Measurements from ENCODE around the gene NAT10. TPM values are rescaled to one million over a fixed set of nuclear protein-coding genes. Genes with fewer than 3 reads are reported as not detected.
A peak's percentile ranks its signal among the peaks of the same experiment; 100 is the strongest.
"Not testable (repeated sequence)": the region's sequence is repeated elsewhere in the genome, so short reads cannot be mapped to it uniquely, and the experiment has no call there.

Gene NAT10
- total and polyA plus RNA-seq, 4 experiments from 2014 or later, result 28.0 to 81.5 (median 61.4) TPM

- no peaks in the 10 kb centered on the region for H3K27me3 ChIP-seq (ENCODE audit: insufficient read depth, low read length)
- H3K4me1 ChIP-seq (ENCODE audit: insufficient read depth, low read length), result peaks cover 33% of the 10 kb centered on the region
- peak overlapping the region in 1 of 8 donors; percentile 54 for H3K4me3 Mint-ChIP-seq
- peaks cover 45 to 77% of the 10 kb centered on the region in 2 donors for H3K36me3 Mint-ChIP-seq
- intact Hi-C loops (cut with micrococcal nuclease), result loop anchor here (2.0 kb wide), 1 partner anchor 18 kb away; no protein-coding TSS in a partner anchor
- no peak overlapping the region for H3K27ac ChIP-seq (ENCODE audit: low read depth, low read length)
- peak overlapping the region in 6 of 7 donors; percentile 1 to 68 (median 43) for H3K27ac Mint-ChIP-seq
- H3K4me1 Mint-ChIP-seq, result peaks cover 21 to 54% (median 37%) of the 10 kb centered on the region in 4 donors
- peaks cover 57% of the 10 kb centered on the region for H3K36me3 ChIP-seq (ENCODE audit: insufficient read depth, low read length)
- no peak for DNase-seq
- no peaks in the 10 kb centered on the region for H3K9me3 Mint-ChIP-seq
- CTCF ChIA-PET (ENCODE audit: partially characterized antibody), result interaction anchor here (1.1 to 1.3 kb wide), 3 partner anchors 8 to 80 kb away, joined by 3 to 8 read pairs (median 3); no protein-coding TSS in a partner anchor
- H3K4me3 ChIP-seq (ENCODE audit: low read length in 2 of 2), result no peak overlapping the region
- POLR2A ChIA-PET (ENCODE audit: partially characterized antibody), result interaction anchor here (0.8 to 1.8 kb wide), 5 partner anchors 10 to 30 kb away, joined by 3 to 9 read pairs (median 7); partner anchors contain the start of genes CAPRIN1 and NAT10
- H3K9me3 ChIP-seq (ENCODE audit: control insufficient read depth in 1 of 2, low read length in 2 of 2), result no peaks in the 10 kb centered on the region
- no peaks in the 10 kb centered on the region for H3K27me3 Mint-ChIP-seq
Observed at GRCh38 chr11:34075178-34075820, 30.1 kb upstream of the NAT10 start.

GRCh38 chr11:34080609-34081008 is 24.8 kb upstream of the NAT10 start:
- H3K4me1 Mint-ChIP-seq, result peaks cover 8 to 30% (median 18%) of the 10 kb centered on the region in 4 donors
- Histone ChIP-seq H3K9me3 (ENCODE audit: control insufficient read depth in 1 of 2, low read length in 2 of 2) (no peaks in the 10 kb centered on the region), H3K27ac (ENCODE audit: low read depth, low read length) (no peak overlapping the region), H3K36me3 (ENCODE audit: insufficient read depth, low read length) (peaks cover 72% of the 10 kb centered on the region), H3K4me3 (ENCODE audit: low read length in 2 of 2) (no peak overlapping the region), H3K27me3 (ENCODE audit: insufficient read depth, low read length) (no peaks in the 10 kb centered on the region), H3K4me1 (ENCODE audit: insufficient read depth, low read length) (peaks cover 2% of the 10 kb centered on the region)
- ChIA-PET CTCF (ENCODE audit: partially characterized antibody) (interaction anchor here (1.7 kb wide), 1 partner anchor 18 kb away, joined by 3 read pairs; no protein-coding TSS in a partner anchor), POLR2A (ENCODE audit: partially characterized antibody) (interaction anchor here (0.7 kb wide), 1 partner anchor 25 kb away, joined by 3 read pairs; the partner anchor contains the start of gene NAT10)
- no peak overlapping the region for H3K4me3 Mint-ChIP-seq
- H3K27ac Mint-ChIP-seq, result peak overlapping the region in 1 of 7 donors; percentile 26
- H3K36me3 Mint-ChIP-seq, result peaks cover 54 to 75% of the 10 kb centered on the region in 2 donors
- H3K27me3 Mint-ChIP-seq, result no peaks in the 10 kb centered on the region
- no peaks in the 10 kb centered on the region for H3K9me3 Mint-ChIP-seq
- DNase-seq, result no peak
- intact Hi-C loops (cut with micrococcal nuclease), result no loop called here

- intact Hi-C loops (cut with micrococcal nuclease), result loop anchor here (5.0 kb wide), 2 partner anchors 32 to 87 kb away; partner anchors contain the start of gene CAPRIN1
- Mint-ChIP-seq H3K4me3 (no peak overlapping the region), H3K9me3 (no peaks in the 10 kb centered on the region), H3K4me1 (peaks cover 11 to 33% (median 22%) of the 10 kb centered on the region in 4 donors), H3K27ac (peak overlapping the region in 6 of 7 donors; percentile 6 to 75 (median 42)), H3K36me3 (peaks cover 55 to 70% of the 10 kb centered on the region in 2 donors), H3K27me3 (no peaks in the 10 kb centered on the region)
- CTCF ChIA-PET (ENCODE audit: partially characterized antibody), result no interaction called here
- Histone ChIP-seq H3K9me3 (ENCODE audit: control insufficient read depth in 1 of 2, low read length in 2 of 2) (no peaks in the 10 kb centered on the region), H3K4me1 (ENCODE audit: insufficient read depth, low read length) (peaks cover 15% of the 10 kb centered on the region), H3K27ac (ENCODE audit: low read depth, low read length) (no peak overlapping the region), H3K36me3 (ENCODE audit: insufficient read depth, low read length) (peaks cover 71% of the 10 kb centered on the region), H3K4me3 (ENCODE audit: low read length in 2 of 2) (no peak overlapping the region), H3K27me3 (ENCODE audit: insufficient read depth, low read length) (no peaks in the 10 kb centered on the region)
- POLR2A ChIA-PET (ENCODE audit: partially characterized antibody), result interaction anchor here (0.7 to 2.0 kb wide), 3 partner anchors 9 to 32 kb away, joined by 3 to 12 read pairs (median 5); partner anchors contain the start of gene CAPRIN1
- DNase-seq, result no peak
Observed at GRCh38 chr11:34084637-34085036, 20.8 kb upstream of the NAT10 start.

GRCh38 chr11:34086554-34087283 is 18.7 kb upstream of the NAT10 start:
- H3K27ac Mint-ChIP-seq, result peak overlapping the region; percentile 49 to 93 (median 86)
- H3K27me3 ChIP-seq (ENCODE audit: insufficient read depth, low read length), result no peaks in the 10 kb centered on the region
- H3K9me3 ChIP-seq (ENCODE audit: control insufficient read depth in 1 of 2, low read length in 2 of 2), result no peaks in the 10 kb centered on the region
- H3K4me1 ChIP-seq (ENCODE audit: insufficient read depth, low read length), result peaks cover 15% of the 10 kb centered on the region
- peak overlapping the region in 6 of 8 donors; percentile 25 to 67 (median 39) for H3K4me3 Mint-ChIP-seq
- H3K4me3 ChIP-seq (ENCODE audit: low read length in 2 of 2), result no peak overlapping the region
- peaks cover 57 to 75% of the 10 kb centered on the region in 2 donors for H3K36me3 Mint-ChIP-seq
- H3K36me3 ChIP-seq (ENCODE audit: insufficient read depth, low read length), result peaks cover 73% of the 10 kb centered on the region
- H3K27ac ChIP-seq (ENCODE audit: low read depth, low read length), result peak overlapping the region; percentile 35
- POLR2A ChIA-PET (ENCODE audit: partially characterized antibody), result interaction anchor here (0.6 to 3.1 kb wide), 3 partner anchors 18 to 35 kb away, joined by 3 to 14 read pairs (median 13); partner anchors contain the start of genes CAPRIN1 and NAT10
- no peaks in the 10 kb centered on the region for H3K9me3 Mint-ChIP-seq
- CTCF ChIA-PET (ENCODE audit: partially characterized antibody), result interaction anchor here (0.7 to 1.8 kb wide), 5 partner anchors 12 to 426 kb away, joined by 3 to 5 read pairs (median 4); partner anchors contain the start of gene ABTB2
- peaks cover 11 to 33% (median 23%) of the 10 kb centered on the region in 4 donors for H3K4me1 Mint-ChIP-seq
- intact Hi-C loops (cut with micrococcal nuclease), result loop anchor here (1.0 to 5.0 kb wide), 3 partner anchors 19 to 89 kb away; partner anchors contain the start of genes CAPRIN1 and NAT10
- peak in 4 of 5 donors; percentile 22 to 43 (median 30) for DNase-seq
- H3K27me3 Mint-ChIP-seq, result no peaks in the 10 kb centered on the region

GRCh38 chr11:34091825-34092224 is 13.6 kb upstream of the NAT10 start:
- Histone ChIP-seq H3K36me3 (ENCODE audit: insufficient read depth, low read length) (peaks cover 73% of the 10 kb centered on the region), H3K4me3 (ENCODE audit: low read length in 2 of 2) (no peak overlapping the region), H3K4me1 (ENCODE audit: insufficient read depth, low read length) (peaks cover 3% of the 10 kb centered on the region), H3K27ac (ENCODE audit: low read depth, low read length) (no peak overlapping the region), H3K27me3 (ENCODE audit: insufficient read depth, low read length) (no peaks in the 10 kb centered on the region), H3K9me3 (ENCODE audit: control insufficient read depth in 1 of 2, low read length in 2 of 2) (no peaks in the 10 kb centered on the region)
- H3K9me3 Mint-ChIP-seq, result no peaks in the 10 kb centered on the region
- peak overlapping the region in 4 of 7 donors; percentile 37 to 70 (median 54) for H3K27ac Mint-ChIP-seq
- H3K36me3 Mint-ChIP-seq, result peaks cover 40 to 72% of the 10 kb centered on the region in 2 donors
- no peaks in the 10 kb centered on the region for H3K27me3 Mint-ChIP-seq
- peaks cover 2 to 8% (median 3%) of the 10 kb centered on the region in 4 donors for H3K4me1 Mint-ChIP-seq
- intact Hi-C loops (cut with micrococcal nuclease), result no loop called here
- no peak overlapping the region for H3K4me3 Mint-ChIP-seq
- no peak for DNase-seq
- ChIA-PET POLR2A (ENCODE audit: partially characterized antibody) (interaction anchor here (1.4 kb wide), 1 partner anchor 13 kb away, joined by 5 read pairs; the partner anchor contains the start of gene NAT10), CTCF (ENCODE audit: partially characterized antibody) (interaction anchor here (1.1 kb wide), 1 partner anchor 18 kb away, joined by 3 read pairs; no protein-coding TSS in a partner anchor)

GRCh38 chr11:34094900-34095299 is 10.5 kb upstream of the NAT10 start:
- H3K9me3 Mint-ChIP-seq; H3K27me3 ChIP-seq (ENCODE audit: insufficient read depth, low read length); intact Hi-C loops (cut with micrococcal nuclease); H3K4me3 Mint-ChIP-seq; H3K4me1 Mint-ChIP-seq; H3K27me3 Mint-ChIP-seq; H3K9me3 ChIP-seq (ENCODE audit: control insufficient read depth in 1 of 2, low read length in 2 of 2); H3K27ac ChIP-seq (ENCODE audit: low read depth, low read length); H3K4me3 ChIP-seq (ENCODE audit: low read length in 2 of 2); DNase-seq; H3K4me1 ChIP-seq (ENCODE audit: insufficient read depth, low read length): not testable (repeated sequence)
- CTCF ChIA-PET (ENCODE audit: partially characterized antibody), result interaction anchor here (0.7 to 1.3 kb wide), 2 partner anchors 29 to 740 kb away, joined by 3 to 4 read pairs; no protein-coding TSS in a partner anchor
- Mint-ChIP-seq H3K36me3 (peaks cover 40 to 83% of the 10 kb centered on the region in 2 donors), H3K27ac (peak overlapping the region in 2 of 7 donors; percentile 18 to 61)
- H3K36me3 ChIP-seq (ENCODE audit: insufficient read depth, low read length), result peaks cover 84% of the 10 kb centered on the region
- POLR2A ChIA-PET (ENCODE audit: partially characterized antibody), result interaction anchor here (0.8 to 1.4 kb wide), 2 partner anchors 10 to 44 kb away, joined by 3 to 6 read pairs; partner anchors contain the start of genes CAPRIN1 and NAT10

Measured in CD4-positive, alpha-beta memory T cell (primary cell).